Activated T-cell treated with anti-CD3 and anti-CD28 coated beads for 24 hours (primary cell): ENCODE results near the gene ATP6V1F.
A peak's percentile ranks its signal among the peaks of the same experiment; 100 is the strongest.

Experiments used
- DNase-seq: peaks from one replicate; pipeline ENCODE4 v3.0.0-alpha.2; 2020; ENCODE audit warnings: low read depth

ATP6V1F gene

DNA sequence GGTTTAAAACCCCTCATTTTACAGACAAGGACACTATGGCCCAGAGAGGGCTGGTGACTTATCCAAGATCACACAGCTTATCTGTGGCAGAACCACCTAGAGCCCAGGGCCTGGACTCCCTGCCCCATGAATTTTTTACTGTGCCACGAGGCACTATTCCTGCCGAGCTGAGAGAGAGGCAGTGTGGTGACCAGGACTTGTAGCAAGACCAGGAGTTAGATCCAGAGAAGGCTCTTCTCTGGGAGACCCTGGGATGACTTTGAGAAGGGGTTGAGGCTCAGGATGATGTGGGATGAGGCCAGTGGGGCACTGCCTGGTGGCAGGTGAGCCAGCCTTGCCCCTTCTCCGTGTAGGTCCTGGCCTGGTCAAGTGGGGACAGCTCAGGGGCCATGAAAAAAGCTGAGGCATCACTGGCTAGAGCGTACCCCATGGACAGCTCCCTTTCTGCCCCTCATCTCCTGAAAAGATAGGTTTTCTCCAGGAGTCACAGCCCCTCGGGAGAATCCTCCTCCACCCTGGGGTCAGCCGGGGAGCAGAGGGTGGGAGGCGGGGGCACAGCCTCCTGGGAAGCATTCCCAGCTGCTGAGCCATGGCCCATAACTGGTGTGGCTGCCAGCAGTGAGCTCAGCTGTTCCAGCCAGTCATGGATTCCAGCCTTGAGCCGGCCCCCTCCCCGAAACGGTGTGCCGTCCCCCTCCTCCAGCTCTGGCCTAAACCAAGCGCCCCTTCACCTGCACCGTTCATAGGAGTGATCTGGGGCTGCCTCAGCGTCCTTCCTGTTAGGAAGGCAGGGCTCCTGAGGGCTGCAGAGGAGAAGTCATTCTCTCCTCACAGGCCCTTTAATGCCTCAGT, 26.6 kb upstream of the ATP6V1F start:
- DNase-seq, result no peak

DNA sequence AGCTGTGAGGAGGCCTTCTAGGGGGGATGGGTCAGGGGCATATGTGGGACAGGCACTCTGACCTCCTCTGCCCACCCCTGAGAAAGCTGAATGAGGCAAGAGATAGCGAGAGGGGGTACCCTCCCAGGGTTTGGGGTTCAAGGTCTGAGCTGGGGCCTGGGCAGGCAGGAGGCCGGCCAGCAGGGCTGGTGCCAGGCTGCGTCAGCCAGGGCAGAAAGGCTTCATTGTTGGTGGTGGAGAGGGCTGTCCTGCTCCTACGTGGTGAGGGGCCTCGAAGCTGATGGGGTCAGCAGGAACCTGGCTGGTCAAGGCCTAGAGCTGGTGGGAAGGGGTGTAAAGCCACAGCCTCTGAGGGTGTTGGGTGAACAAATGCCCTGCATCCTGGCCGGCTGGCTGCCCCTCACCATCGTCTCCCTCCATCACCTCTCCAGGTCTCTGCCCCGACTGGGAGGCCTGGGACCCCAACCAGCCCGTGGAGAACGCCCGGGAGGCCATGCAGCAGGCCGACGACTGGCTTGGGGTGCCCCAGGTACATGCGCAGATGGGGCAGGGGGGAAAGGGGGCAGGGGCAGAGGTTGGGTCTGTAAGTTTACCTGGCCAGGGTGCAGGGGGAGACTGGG, 25.8 kb upstream of the ATP6V1F start:
- DNase-seq, result no peak

DNA sequence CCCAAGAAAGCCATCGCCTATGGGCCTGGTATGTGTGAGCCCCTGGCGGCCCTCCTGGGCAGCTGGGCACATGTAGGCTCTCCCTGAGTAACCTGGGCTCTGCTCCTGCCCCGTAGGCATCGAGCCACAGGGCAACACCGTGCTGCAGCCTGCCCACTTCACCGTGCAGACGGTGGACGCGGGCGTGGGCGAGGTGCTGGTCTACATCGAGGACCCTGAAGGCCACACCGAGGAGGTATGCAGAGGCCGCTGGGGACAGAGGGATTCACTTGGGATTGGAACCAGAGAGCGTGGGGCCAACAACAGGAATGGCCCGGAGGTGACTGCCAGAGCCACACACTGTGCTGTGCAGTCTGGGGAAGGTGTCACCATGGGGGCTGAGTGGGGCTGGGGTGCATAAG, 25.1 kb upstream of the ATP6V1F start:
- DNase-seq, result no peak

DNA sequence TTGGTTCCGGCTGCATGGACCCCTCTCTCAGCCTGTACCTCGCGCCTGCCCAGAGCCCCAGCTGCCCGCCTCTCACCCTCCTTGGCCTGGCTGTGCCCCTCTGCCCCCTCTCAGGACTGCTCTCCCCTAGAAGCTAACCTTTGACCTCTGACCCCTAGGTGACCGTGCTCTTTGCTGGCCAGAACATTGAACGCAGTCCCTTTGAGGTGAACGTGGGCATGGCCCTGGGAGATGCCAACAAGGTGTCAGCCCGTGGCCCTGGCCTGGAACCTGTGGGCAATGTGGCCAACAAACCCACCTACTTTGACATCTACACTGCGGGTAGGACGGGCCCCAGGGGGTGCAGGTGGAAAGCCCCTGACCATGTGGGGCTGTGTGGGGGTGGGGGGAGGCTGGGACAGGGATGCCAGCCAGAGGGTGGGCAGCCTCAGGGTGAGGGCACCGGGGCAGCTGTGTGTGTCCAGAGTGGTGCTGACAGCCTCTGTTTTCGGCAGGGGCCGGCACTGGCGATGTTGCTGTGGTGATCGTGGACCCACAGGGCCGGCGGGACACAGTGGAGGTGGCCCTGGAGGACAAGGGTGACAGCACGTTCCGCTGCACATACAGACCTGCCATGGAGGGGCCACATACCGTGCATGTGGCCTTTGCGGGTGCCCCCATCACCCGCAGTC, 24.4 kb upstream of the ATP6V1F start:
- DNase-seq, result no peak

DNA sequence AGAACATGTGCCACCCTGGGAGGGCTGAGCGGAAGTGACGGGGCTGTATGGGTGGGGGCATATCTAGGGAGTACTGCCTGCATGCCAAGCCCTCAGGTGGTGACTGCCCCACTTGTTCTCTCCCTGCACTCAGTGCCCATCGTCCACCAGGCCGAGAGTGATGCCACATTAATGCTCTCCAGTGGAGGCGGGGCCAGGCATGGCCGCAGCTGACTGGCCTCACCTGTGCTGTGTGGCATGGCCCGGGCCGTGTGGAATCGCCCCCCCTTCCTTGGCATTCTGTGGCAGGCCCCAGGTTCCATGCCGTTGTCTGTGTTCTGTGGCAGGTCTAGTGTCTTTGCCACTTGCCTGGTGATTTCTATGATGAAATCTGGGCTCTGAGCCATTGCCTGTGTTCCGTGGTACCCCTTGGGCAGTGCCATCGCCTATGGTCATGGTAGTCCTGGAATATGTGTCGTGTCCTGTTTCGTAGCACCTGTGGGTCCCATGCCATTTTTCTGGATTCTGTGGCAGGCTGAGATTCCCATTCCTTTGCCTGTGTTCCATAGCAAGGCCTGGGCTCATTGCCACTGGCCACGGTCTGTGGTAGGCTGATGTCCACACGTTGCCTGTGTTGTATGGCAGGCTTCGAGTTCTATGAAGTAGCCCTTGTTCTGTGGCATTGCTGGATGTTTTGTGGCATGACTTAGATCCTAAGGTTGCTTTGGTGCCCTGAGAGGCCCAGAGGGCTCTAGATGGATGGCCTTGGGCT, 23.5 kb upstream of the ATP6V1F start:
- no peak for DNase-seq

DNA sequence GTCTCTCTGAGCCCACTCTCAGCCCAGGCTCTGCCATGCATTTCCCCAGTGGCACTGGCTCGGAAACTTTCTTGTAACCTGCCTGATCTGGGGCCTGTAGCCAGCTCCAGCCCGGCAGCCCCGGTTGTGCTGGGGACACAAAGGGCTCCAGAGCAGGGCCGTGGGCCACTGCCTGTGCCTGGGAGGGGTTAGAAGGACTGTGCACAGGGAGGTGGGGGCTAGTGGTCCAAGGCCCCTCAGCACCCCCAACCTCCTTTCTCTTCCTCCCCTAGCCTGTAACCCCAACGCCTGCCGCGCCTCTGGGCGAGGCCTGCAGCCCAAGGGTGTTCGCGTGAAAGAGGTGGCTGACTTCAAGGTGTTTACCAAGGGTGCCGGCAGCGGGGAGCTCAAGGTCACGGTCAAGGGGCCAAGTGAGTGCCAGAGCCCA, 22.9 kb upstream of the ATP6V1F start:
- no peak for DNase-seq

DNA sequence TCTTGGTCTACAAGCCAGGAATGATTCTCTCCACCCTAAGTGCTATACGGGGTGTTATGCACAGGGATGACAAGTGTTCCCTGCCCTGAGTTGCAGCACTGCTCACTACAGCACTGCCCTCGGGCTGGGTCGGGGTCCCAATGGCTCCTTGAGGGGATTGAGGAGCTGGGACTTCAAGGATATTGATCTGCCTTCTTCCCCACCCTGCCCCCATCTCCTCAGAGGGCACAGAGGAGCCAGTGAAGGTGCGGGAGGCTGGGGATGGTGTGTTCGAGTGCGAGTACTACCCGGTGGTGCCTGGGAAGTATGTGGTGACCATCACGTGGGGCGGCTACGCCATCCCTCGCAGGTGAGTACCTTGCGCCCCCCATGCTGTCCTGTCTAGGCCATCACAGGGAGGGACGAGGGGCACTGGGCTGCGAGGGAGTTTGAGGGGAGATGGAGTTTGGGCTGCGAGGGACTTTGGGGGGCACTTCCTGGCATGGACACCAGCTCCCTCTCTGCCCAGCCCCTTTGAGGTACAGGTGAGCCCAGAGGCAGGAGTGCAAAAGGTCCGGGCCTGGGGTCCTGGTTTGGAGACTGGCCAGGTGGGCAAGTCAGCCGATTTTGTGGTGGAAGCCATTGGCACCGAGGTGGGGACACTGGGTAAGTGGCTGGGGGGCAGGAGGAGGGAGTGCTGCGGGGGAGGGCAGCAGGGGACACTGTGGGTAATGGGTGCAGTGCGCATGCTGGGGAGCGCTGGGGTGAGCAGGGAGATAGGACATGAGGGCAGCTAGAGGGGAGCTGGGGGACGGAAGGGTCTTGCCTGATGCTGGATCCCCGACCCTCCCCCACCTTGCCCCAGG, 22.1 kb upstream of the ATP6V1F start:
- no peak for DNase-seq

DNA sequence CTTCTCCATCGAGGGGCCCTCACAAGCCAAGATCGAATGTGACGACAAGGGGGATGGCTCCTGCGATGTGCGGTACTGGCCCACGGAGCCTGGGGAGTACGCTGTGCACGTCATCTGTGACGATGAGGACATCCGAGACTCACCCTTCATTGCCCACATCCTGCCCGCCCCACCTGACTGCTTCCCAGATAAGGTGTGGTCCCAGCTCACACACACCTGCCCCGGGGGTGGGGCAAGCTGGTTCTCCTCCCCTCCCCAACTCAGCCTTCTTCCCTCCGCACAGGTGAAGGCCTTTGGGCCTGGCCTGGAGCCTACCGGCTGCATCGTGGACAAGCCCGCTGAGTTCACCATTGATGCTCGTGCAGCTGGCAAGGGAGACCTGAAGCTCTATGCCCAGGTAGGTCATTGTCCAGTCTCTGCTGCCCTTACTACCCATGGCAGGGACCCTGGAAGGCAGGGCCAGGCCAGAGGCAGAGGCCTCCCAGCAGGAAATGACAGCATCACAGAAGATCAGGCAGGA, 21.4 kb upstream of the ATP6V1F start:
- no peak for DNase-seq

DNA sequence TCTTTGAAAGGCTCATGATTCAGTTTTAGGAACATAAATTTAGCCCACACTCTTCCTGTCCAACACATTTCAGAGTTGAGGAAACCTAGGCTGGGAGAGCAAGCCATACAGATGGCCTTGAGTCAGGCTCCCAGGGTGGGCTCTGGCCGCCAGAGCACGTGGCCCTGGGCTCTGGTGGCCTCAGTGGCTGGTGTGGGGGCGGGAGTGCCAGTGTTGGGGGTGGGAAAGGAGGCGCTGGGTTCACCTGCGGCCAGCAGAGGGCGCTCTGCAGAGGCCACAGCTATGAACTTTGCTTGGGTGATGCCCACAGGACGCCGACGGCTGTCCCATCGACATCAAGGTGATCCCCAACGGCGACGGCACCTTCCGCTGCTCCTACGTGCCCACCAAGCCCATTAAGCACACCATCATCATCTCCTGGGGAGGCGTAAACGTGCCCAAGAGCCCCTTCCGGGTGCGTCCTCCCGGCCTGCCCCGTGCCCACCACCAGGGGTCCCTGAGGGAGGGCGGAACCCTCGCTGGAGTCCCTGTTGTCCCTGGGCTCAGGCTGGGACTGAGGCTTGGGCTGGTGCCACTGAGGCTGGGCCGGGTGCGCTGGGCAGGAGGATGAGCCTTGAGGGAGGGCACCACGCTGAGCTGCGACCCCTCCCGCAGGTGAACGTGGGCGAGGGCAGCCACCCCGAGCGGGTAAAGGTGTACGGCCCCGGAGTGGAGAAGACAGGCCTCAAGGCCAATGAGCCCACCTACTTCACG, 20.6 kb upstream of the ATP6V1F start:
- DNase-seq, result peak; percentile 39

DNA sequence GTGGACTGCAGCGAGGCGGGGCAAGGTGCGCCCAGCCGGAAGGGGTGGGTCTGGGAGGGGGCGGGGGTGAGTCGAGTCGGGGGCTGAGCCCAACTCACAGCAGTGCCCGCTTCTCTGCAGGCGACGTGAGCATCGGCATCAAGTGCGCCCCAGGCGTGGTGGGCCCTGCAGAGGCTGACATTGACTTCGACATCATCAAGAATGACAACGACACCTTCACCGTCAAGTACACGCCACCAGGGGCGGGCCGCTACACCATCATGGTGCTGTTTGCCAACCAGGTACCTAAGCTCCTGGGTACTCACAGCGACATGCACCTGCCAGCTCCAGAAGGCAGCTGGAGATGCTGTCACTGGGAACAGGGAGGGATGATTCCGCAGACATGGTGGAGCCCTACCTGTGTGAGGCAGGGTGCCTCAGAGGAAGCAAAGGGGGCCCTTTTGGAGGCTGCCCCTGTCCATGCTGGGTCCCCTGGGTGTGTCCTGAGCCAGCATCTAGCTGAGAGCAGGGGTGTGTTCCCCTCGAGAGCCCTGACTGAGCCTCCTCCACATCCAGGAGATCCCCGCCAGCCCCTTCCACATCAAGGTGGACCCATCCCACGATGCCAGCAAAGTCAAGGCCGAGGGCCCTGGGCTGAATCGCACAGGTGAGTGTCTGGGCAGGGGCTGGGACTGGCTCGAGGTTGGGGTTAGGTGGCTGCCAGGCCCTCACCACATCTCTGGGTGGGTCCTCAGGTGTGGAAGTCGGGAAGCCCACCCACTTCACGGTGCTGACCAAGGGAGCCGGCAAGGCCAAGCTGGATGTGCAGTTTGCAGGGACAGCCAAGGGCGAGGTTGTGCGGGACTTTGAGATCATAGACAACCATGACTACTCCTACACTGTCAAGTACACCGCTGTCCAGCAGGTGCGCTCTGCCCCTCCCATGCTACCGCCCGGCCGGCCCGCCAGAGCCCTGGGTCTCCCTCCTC, 19.7 kb upstream of the ATP6V1F start:
- no peak for DNase-seq

DNA sequence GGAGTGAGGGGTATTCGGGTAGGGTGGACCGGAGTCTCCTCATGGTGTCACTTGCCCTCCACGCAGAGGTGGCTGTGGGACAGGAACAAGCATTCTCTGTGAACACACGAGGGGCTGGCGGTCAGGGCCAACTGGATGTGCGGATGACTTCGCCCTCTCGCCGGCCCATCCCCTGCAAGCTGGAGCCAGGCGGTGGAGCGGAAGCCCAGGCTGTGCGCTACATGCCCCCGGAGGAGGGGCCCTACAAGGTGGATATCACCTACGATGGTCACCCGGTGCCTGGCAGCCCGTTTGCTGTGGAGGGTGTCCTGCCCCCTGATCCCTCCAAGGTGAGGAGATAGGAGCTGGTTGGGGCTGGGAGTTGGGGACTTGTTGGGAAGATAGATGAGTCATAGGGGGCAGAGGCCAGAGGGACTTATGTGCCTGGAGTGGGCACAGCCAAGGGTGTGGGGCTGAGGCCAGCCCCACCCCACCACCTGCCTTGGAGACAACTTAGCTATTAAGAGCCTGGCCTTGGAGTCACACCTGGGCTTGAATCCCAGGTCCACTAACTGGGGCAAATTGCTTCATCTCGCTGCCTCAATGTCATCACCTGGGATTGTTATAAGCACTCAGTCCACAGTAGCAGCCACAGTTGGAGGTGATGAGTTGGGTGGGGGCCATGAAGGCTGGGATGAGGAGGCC, 18.6 kb upstream of the ATP6V1F start:
- no peak for DNase-seq

DNA sequence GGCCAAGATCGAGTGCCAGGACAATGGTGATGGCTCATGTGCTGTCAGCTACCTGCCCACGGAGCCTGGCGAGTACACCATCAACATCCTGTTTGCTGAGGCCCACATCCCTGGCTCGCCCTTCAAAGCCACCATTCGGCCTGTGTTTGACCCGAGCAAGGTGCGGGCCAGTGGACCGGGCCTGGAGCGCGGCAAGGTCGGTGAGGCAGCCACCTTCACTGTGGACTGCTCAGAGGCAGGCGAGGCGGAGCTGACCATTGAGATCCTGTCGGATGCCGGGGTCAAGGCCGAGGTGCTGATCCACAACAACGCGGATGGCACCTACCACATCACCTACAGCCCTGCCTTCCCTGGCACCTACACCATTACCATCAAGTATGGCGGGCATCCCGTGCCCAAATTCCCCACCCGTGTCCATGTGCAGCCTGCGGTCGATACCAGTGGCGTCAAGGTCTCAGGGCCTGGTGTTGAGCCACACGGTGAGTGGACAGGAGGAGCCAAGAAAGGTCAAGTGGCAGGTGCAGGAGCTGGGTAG, 17.8 kb upstream of the ATP6V1F start:
- DNase-seq, result no peak

DNA sequence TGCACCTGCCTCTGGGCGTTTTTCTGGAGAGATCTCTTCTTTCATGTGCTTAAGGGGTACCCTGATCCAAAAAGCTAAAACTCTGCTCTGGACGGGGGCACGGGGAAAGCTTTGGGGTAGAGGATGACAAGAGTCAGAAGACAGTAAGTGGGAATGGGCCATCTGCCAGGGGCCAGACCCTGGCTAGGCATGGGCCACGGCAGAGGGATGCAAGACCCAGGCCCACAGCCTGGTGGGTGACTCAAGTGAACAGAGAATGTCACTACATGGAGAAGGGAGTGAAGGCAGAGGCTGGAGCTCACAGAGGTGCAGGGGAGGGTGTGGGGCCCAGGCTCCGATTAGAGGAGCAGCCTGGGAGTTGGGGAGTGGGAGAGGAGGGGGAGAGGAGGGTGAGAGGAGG, 17.2 kb upstream of the ATP6V1F start:
- no peak for DNase-seq

DNA sequence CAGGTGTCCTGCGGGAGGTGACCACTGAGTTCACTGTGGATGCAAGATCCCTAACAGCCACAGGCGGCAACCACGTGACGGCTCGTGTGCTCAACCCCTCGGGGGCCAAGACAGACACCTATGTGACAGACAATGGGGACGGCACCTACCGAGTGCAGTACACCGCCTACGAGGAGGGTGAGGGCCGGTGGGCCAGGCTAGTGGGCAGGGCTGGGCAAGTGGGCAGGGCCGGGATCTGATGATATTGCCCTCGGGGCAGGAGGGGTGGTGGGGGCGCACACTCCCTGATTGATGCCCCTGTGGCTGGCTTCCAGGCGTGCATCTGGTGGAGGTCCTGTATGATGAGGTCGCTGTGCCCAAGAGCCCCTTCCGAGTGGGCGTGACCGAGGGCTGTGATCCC, 16.7 kb upstream of the ATP6V1F start:
- DNase-seq, result no peak

DNA sequence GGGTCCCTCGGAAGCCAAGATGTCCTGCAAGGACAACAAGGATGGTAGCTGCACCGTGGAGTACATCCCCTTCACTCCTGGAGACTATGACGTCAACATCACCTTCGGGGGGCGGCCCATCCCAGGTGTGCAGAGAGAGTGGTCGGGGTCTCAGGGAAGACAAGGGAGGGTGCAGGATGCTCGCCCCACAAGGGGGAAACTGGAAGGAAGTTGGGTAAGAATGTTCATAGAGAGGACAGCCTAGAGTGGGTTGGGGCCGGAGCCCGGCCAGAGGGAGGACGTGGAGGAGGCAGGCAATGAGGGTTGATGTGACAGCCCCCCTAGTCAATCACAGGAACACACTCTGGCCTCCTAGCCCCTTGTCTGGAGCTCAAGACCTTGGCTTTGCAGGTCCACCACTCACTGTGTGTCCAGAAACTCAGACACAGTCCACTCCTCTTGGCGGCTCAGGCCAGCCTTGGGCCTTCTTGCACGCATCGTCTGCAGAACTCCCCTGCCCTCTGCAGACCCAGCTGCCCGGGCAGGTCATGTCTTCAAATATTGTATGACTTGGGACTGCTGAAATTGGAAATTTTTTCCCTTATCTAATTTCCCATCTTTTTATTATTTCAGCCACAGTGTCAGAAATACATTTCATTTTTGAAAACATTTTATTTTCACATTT, 15.7 kb upstream of the ATP6V1F start:
- no peak for DNase-seq

DNA sequence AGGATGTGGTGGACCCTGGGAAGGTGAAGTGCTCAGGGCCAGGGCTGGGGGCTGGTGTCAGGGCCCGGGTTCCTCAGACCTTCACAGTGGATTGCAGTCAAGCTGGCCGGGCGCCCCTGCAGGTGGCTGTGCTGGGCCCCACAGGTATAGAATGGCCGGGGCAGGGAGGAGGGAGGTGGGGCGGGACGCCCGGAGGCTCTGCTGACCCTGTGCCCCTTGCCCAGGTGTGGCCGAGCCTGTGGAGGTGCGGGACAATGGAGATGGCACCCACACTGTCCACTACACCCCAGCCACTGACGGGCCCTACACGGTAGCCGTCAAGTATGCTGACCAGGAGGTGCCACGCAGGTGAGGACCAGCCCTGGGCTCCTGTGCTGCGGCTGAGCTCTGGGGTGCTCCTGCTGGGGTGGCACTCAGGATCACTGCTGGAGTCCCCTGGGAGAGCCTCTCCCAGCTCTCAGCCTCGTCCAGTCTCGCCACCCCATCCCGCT, 14.9 kb upstream of the ATP6V1F start:
- DNase-seq, result no peak

DNA sequence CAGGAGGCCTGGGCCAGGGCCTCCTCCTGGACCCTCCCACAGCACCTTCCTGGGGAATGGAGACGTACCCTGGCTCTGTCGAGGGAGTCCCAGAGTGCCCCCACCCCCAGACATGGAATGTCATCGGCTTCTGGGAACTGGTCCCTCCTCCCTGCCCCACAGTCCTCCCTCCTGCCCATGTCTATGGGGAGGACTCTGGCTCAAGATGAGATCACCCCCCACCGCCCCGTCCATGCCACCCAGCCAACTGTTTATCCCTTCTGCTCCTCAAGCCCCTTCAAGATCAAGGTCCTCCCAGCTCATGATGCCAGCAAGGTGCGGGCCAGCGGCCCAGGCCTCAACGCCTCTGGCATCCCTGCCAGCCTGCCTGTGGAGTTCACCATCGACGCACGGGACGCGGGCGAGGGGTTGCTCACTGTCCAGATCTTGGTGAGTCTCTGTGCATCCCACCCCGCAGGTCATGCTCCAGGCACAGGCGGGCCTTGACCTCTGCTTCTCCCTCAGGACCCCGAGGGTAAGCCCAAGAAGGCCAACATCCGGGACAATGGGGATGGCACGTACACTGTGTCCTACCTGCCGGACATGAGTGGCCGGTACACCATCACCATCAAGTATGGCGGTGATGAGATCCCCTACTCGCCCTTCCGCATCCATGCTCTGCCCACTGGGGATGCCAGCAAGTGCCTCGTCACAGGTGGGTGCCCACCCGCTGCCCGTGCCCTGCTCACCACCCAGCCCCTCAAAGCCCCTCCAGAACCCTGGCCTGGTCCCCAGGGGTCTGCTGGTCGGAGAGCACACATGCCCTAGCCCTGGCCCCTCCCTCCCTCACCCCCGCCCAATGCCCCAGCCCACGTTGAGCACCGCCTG, 14.1 kb upstream of the ATP6V1F start:
- DNase-seq, result no peak
